Measurements from ENCODE around the gene DEFB124.

The DEFB124 gene

GRCh38 chr20:31415653-31416052 is 59.3 kb downstream of the DEFB124 start:
- Histone ChIP-seq H3K36me3 (ENCODE audit: insufficient read depth, low read length) (no peaks in the 10 kb centered on the region), H3K9ac (ENCODE audit: insufficient read length) (no peak overlapping the region), H3K4me3 (no peak overlapping the region), H3K27ac (no peak overlapping the region), H3K9me3 (ENCODE audit: low read depth, low read length) (no peaks in the 10 kb centered on the region)
- no peak for TF ChIP-seq FOXP2 (optimal IDR thresholded peaks at IDR 0.05; ENCODE audit: control extremely low read depth, extremely low read length, insufficient read depth)
- TF ChIP-seq POLR2AphosphoS5 (IDR thresholded peaks at IDR 0.05; ENCODE audit: borderline replicate concordance, low read depth, low read length) = no peak
- TF ChIP-seq EZH2 (IDR thresholded peaks at IDR 0.05) = no peak
- DNase-seq (ENCODE audit: low read depth, low spot score) = no peak
